ENCODE results near the gene LILRB2. TPM values are rescaled to one million over a fixed set of nuclear protein-coding genes. Genes with fewer than 3 reads are reported as not detected.
"Not testable (repeated sequence)": the region's sequence is repeated elsewhere in the genome, so short reads cannot be mapped to it uniquely, and the experiment has no call there.

LILRB2 gene
- polyA plus RNA-seq, 3 donors = 111 to 574 (median 172) TPM

GRCh38 chr19:54273821-54274220 is 7.1 kb downstream of the LILRB2 start:
- Histone ChIP-seq H3K27ac (ENCODE audit: low read depth in 1 of 2, low read length in 2 of 2) (peak overlapping the region; percentile 52 to 94), H3K4me1 (ENCODE audit: control insufficient read depth in 1 of 2, insufficient read depth in 2 of 2, low read length in 2 of 2) (peaks cover 84 to 98% of the 10 kb centered on the region in 2 donors), H4K20me1 (ENCODE audit: insufficient read depth, low read length) (peaks cover 43% of the 10 kb centered on the region), H3K9me3 (replicated peaks in 1 of 2; ENCODE audit: control insufficient read depth in 1 of 2, insufficient read depth in 1 of 2, low read length in 2 of 2) (no peaks in the 10 kb centered on the region), H2AFZ (ENCODE audit: insufficient read depth, low read depth, low read length, poor library complexity, severe bottlenecking) (no peak overlapping the region), H3K79me2 (ENCODE audit: insufficient read depth, low read length) (peaks cover 23% of the 10 kb centered on the region), H3K27me3 (ENCODE audit: control insufficient read depth in 2 of 2, insufficient read depth in 2 of 2, low read length in 2 of 2) (no peaks in the 10 kb centered on the region), H3K36me3 (replicated peaks in 1 of 2; ENCODE audit: control insufficient read depth in 1 of 2, insufficient read depth in 2 of 2, low read length in 2 of 2) (peaks cover 49 to 53% of the 10 kb centered on the region in 2 donors), H3K4me2 (replicated peaks; ENCODE audit: extremely low read depth, low read length, poor library complexity, severe bottlenecking) (no peak overlapping the region), H3K4me3 (replicated peaks in 1 of 3; ENCODE audit: low read depth in 2 of 3, low read length in 3 of 3) (no peak overlapping the region), H3K9ac (ENCODE audit: insufficient read depth, low read length, poor library complexity, severe bottlenecking) (no peak overlapping the region)
- H3K36me3 Mint-ChIP-seq = peaks cover 45 to 54% of the 10 kb centered on the region in 2 donors
- H3K4me1 Mint-ChIP-seq = peaks cover 85% of the 10 kb centered on the region
- no peak overlapping the region for H3K4me3 Mint-ChIP-seq
- peaks cover 0 to 3% (median 0%) of the 10 kb centered on the region in 7 donors for H3K9me3 Mint-ChIP-seq
- DNase-seq = no peak
- WGBS (ENCODE audit: insufficient coverage) = 100% methylated on average over 1 of the region's 3 CpGs
- intact Hi-C loops (cut with micrococcal nuclease) = no loop called here
- peak overlapping the region; percentile 80 to 100 (median 99) for H3K27ac Mint-ChIP-seq
- no peaks in the 10 kb centered on the region for H3K27me3 Mint-ChIP-seq (ENCODE audit: low read depth in 3 of 3)
- no peak for TF ChIP-seq CTCF (IDR thresholded peaks at IDR 0.05)

- H3K9me3 ChIP-seq (replicated peaks in 1 of 2; ENCODE audit: control insufficient read depth in 1 of 2, insufficient read depth in 1 of 2, low read length in 2 of 2); H3K27me3 Mint-ChIP-seq (ENCODE audit: low read depth in 3 of 3); H3K79me2 ChIP-seq (ENCODE audit: insufficient read depth, low read length); H2AFZ ChIP-seq (ENCODE audit: insufficient read depth, low read depth, low read length, poor library complexity, severe bottlenecking); H3K9me3 Mint-ChIP-seq; H3K27me3 ChIP-seq (ENCODE audit: control insufficient read depth in 2 of 2, insufficient read depth in 2 of 2, low read length in 2 of 2); intact Hi-C loops (cut with micrococcal nuclease): not testable (repeated sequence)
- Histone ChIP-seq H3K36me3 (replicated peaks in 1 of 2; ENCODE audit: control insufficient read depth in 1 of 2, insufficient read depth in 2 of 2, low read length in 2 of 2) (peaks cover 35 to 37% of the 10 kb centered on the region in 2 donors), H3K4me2 (replicated peaks; ENCODE audit: extremely low read depth, low read length, poor library complexity, severe bottlenecking) (peak overlapping the region; percentile 56), H4K20me1 (ENCODE audit: insufficient read depth, low read length) (peaks cover 27% of the 10 kb centered on the region), H3K27ac (ENCODE audit: low read depth in 1 of 2, low read length in 2 of 2) (peak overlapping the region; percentile 88 to 94), H3K4me1 (ENCODE audit: control insufficient read depth in 1 of 2, insufficient read depth in 2 of 2, low read length in 2 of 2) (peaks cover 74 to 97% of the 10 kb centered on the region in 2 donors), H3K4me3 (replicated peaks in 1 of 3; ENCODE audit: low read depth in 2 of 3, low read length in 3 of 3) (peak overlapping the region in 2 of 3 experiments; percentile 11 to 63), H3K9ac (ENCODE audit: insufficient read depth, low read length, poor library complexity, severe bottlenecking) (peak overlapping the region; percentile 54)
- Mint-ChIP-seq H3K27ac (peak overlapping the region; percentile 98 to 100 (median 99)), H3K4me3 (peak overlapping the region; percentile 67 to 73), H3K36me3 (peaks cover 35 to 39% of the 10 kb centered on the region in 2 donors), H3K4me1 (peaks cover 84% of the 10 kb centered on the region)
- 0% methylated on average over 3 of the region's 5 CpGs for WGBS (ENCODE audit: insufficient coverage)
- peak; percentile 67 to 82 (median 75) for DNase-seq
These were observed 8.7 kb downstream of the LILRB2 start for GRCh38 chr19:54272181-54272580.

GRCh38 chr19:54271587-54271986 is 9.3 kb downstream of the LILRB2 start:
- H3K27me3 ChIP-seq (ENCODE audit: control insufficient read depth in 2 of 2, insufficient read depth in 2 of 2, low read length in 2 of 2); intact Hi-C loops (cut with micrococcal nuclease); H3K9me3 ChIP-seq (replicated peaks in 1 of 2; ENCODE audit: control insufficient read depth in 1 of 2, insufficient read depth in 1 of 2, low read length in 2 of 2); H3K79me2 ChIP-seq (ENCODE audit: insufficient read depth, low read length); H3K9me3 Mint-ChIP-seq; H2AFZ ChIP-seq (ENCODE audit: insufficient read depth, low read depth, low read length, poor library complexity, severe bottlenecking); H3K27me3 Mint-ChIP-seq (ENCODE audit: low read depth in 3 of 3): not testable (repeated sequence)
- peaks cover 21% of the 10 kb centered on the region for H4K20me1 ChIP-seq (ENCODE audit: insufficient read depth, low read length)
- H3K4me2 ChIP-seq (replicated peaks; ENCODE audit: extremely low read depth, low read length, poor library complexity, severe bottlenecking) = peak overlapping the region; percentile 56
- peak overlapping the region; percentile 88 to 94 for H3K27ac ChIP-seq (ENCODE audit: low read depth in 1 of 2, low read length in 2 of 2)
- H3K36me3 Mint-ChIP-seq = peaks cover 29 to 33% of the 10 kb centered on the region in 2 donors
- peaks cover 29 to 31% of the 10 kb centered on the region in 2 donors for H3K36me3 ChIP-seq (replicated peaks in 1 of 2; ENCODE audit: control insufficient read depth in 1 of 2, insufficient read depth in 2 of 2, low read length in 2 of 2)
- H3K9ac ChIP-seq (ENCODE audit: insufficient read depth, low read length, poor library complexity, severe bottlenecking) = peak overlapping the region; percentile 65
- peak overlapping the region; percentile 98 to 100 (median 99) for H3K27ac Mint-ChIP-seq
- WGBS (ENCODE audit: insufficient coverage) = no CpG with 5 or more reads among the region's 4 CpGs
- peak; percentile 73 to 93 (median 84) for DNase-seq
- H3K4me1 Mint-ChIP-seq = peaks cover 84% of the 10 kb centered on the region
- peak overlapping the region in 2 of 3 experiments; percentile 32 to 63 for H3K4me3 ChIP-seq (replicated peaks in 1 of 3; ENCODE audit: low read depth in 2 of 3, low read length in 3 of 3)
- peaks cover 72 to 96% of the 10 kb centered on the region in 2 donors for H3K4me1 ChIP-seq (ENCODE audit: control insufficient read depth in 1 of 2, insufficient read depth in 2 of 2, low read length in 2 of 2)
- H3K4me3 Mint-ChIP-seq = peak overlapping the region; percentile 67 to 89
